CD14-positive monocyte (primary cell): ENCODE data around the gene MYO1E. TPM values are rescaled to one million over a fixed set of nuclear protein-coding genes. Genes with fewer than 3 reads are reported as not detected.

ENCODE experiments used
- DNase-seq, 3 donors: peaks; one replicate each; pipeline ENCODE4 v3.0.0-alpha.2; 2011 to 2022
- H2AFZ ChIP-seq: 2 replicates; pipeline ENCODE4 v1.6.0; 2012; ENCODE audit warnings: mild to moderate bottlenecking, low read depth, low read length, inconsistent platforms; ENCODE audit not compliant: insufficient read depth, poor library complexity, severe bottlenecking
- H3K27ac ChIP-seq, 2 donors: 1 replicate in 1 of 2; 2 replicates in 1 of 2; pipeline ENCODE4 v1.5.1; 2012 to 2013; ENCODE audit warnings: low read length in 2 of 2, control low read depth in 1 of 2, inconsistent platforms in 1 of 2, low read depth in 1 of 2, mild to moderate bottlenecking in 1 of 2
- H3K27me3 ChIP-seq, 2 donors: one replicate each; pipeline versions ENCODE4 v1.6.0 to v1.6.1; 2011 to 2013; ENCODE audit warnings: low read length in 2 of 2; ENCODE audit not compliant: control insufficient read depth in 2 of 2, insufficient read depth in 2 of 2
- H3K36me3 ChIP-seq, 2 donors: replicated peaks in 1 of 2; 1 replicate in 1 of 2; 2 replicates in 1 of 2; pipeline versions ENCODE4 v1.5.1 to v1.6.1; 2012 to 2013; ENCODE audit warnings: low read length in 2 of 2, control low read depth in 1 of 2, inconsistent platforms in 1 of 2, mild to moderate bottlenecking in 1 of 2; ENCODE audit not compliant: insufficient read depth in 2 of 2, control insufficient read depth in 1 of 2
- H3K4me1 ChIP-seq, 2 donors: 1 replicate in 1 of 2; 2 replicates in 1 of 2; pipeline versions ENCODE4 v1.5.1 to v1.6.1; 2012 to 2013; ENCODE audit warnings: low read length in 2 of 2, control low read depth in 1 of 2, inconsistent platforms in 1 of 2, mild to moderate bottlenecking in 1 of 2, moderate library complexity in 1 of 2; ENCODE audit not compliant: insufficient read depth in 2 of 2, control insufficient read depth in 1 of 2
- H3K4me2 ChIP-seq: replicated peaks from 2 replicates; pipeline ENCODE3; 2012; ENCODE audit warnings: low read length, moderate library complexity, mild to moderate bottlenecking; ENCODE audit not compliant: poor library complexity, severe bottlenecking; ENCODE audit errors: extremely low read depth
- H3K4me3 ChIP-seq, 3 experiments: fragments of 200-600 bp in 1 of 3; sonication (generic) in 1 of 3; replicated peaks in 1 of 3; 1 replicate in 2 of 3; 2 replicates in 1 of 3; pipeline ENCODE4 v1.5.1; 2011 to 2013; ENCODE audit warnings: low read length in 3 of 3, mild to moderate bottlenecking in 3 of 3, control low read depth in 2 of 3, low read depth in 2 of 3, inconsistent platforms in 1 of 3, moderate library complexity in 1 of 3
- H3K79me2 ChIP-seq: 2 replicates; pipeline ENCODE4 v1.6.0; 2012; ENCODE audit warnings: mild to moderate bottlenecking, control low read depth, inconsistent platforms, low read length, moderate library complexity; ENCODE audit not compliant: insufficient read depth
- H3K9ac ChIP-seq: 2 replicates; pipeline ENCODE4 v1.6.0; 2017; ENCODE audit warnings: low read length, mild to moderate bottlenecking; ENCODE audit not compliant: insufficient read depth, poor library complexity, severe bottlenecking
- H3K9me3 ChIP-seq, 2 donors: replicated peaks in 1 of 2; 1 replicate in 1 of 2; 2 replicates in 1 of 2; pipeline versions ENCODE4 v1.5.1 to v1.6.1; 2012 to 2013; ENCODE audit warnings: low read length in 2 of 2, control low read depth in 1 of 2; ENCODE audit not compliant: control insufficient read depth in 1 of 2, insufficient read depth in 1 of 2
- H4K20me1 ChIP-seq: 2 replicates; pipeline ENCODE4 v1.6.0; 2012; ENCODE audit warnings: mild to moderate bottlenecking, low read length, control low read depth, moderate library complexity; ENCODE audit not compliant: insufficient read depth
- H3K27ac Mint-ChIP-seq, 7 donors: one replicate each; pipeline ENCODE4 v1.8.0; 2020; ENCODE audit warnings: mild to moderate bottlenecking in 7 of 7, mixed read lengths in 7 of 7, moderate library complexity in 6 of 7, inconsistent platforms in 2 of 7
- H3K27me3 Mint-ChIP-seq, 3 donors: one replicate each; pipeline ENCODE4 v1.8.0; 2021 to 2022; ENCODE audit warnings: low read depth in 3 of 3, mild to moderate bottlenecking in 3 of 3, mixed read lengths in 3 of 3, moderate library complexity in 3 of 3, inconsistent platforms in 1 of 3
- H3K36me3 Mint-ChIP-seq, 2 donors: one replicate each; pipeline ENCODE4 v1.8.0; 2020; ENCODE audit warnings: mixed read lengths in 2 of 2, inconsistent platforms in 1 of 2, mild to moderate bottlenecking in 1 of 2
- H3K4me1 Mint-ChIP-seq: one replicate; pipeline ENCODE4 v1.8.0; 2020; ENCODE audit warnings: mild to moderate bottlenecking, mixed read lengths
- H3K4me3 Mint-ChIP-seq, 2 donors: one replicate each; pipeline ENCODE4 v1.8.0; 2020; ENCODE audit warnings: mild to moderate bottlenecking in 2 of 2, mixed read lengths in 2 of 2, moderate library complexity in 1 of 2
- H3K9me3 Mint-ChIP-seq, 7 donors: one replicate each; pipeline ENCODE4 v1.8.0; 2020 to 2022; ENCODE audit warnings: mixed read lengths in 7 of 7, mild to moderate bottlenecking in 6 of 7, moderate library complexity in 6 of 7, inconsistent platforms in 2 of 7
- CTCF ChIP-seq: fragments of 200-600 bp; IDR thresholded peaks from one replicate; pipeline ENCODE4 v1.8.0; 2022; ENCODE audit warnings: antibody characterized with exemption, mild to moderate bottlenecking
- WGBS: methylation state at CpG from one replicate; pipeline ENCODE4 v1.1.5; 2013; ENCODE audit warnings: missing lambda C conversion rate; ENCODE audit not compliant: insufficient coverage; 5-methylcytosine and 5-hydroxymethylcytosine counted together
- intact Hi-C, 2 donors: fragments of 100-400 bp; cut with micrococcal nuclease; formaldehyde crosslinking; loops; one replicate each; pipeline versions ENCODE4 v1.15.0 to v1.15.1; 2023
- polyA plus RNA-seq, 3 donors: library from polyadenylated mRNA; depleted of rRNA in 1 of 3; unstranded in 2 of 3; stranded (reverse) in 1 of 3; fragments of 300-500 nt in 2 of 3; fragments of >200 nt in 1 of 3; fragmentation: Illumina TruSeq in 2 of 3; gene quantifications; 1 replicate in 2 of 3; 2 replicates in 1 of 3; pipeline ENCODE4 v1.2.3, GENCODE V29; 2012 to 2021

MYO1E gene
- polyA plus RNA-seq, 3 donors: 5.5 to 16.2 (median 6.2) TPM

- Mint-ChIP-seq H3K36me3 (no peaks in the 10 kb centered on the region), H3K27me3 (peaks cover 1 to 3% (median 2%) of the 10 kb centered on the region in 3 donors), H3K27ac (no peak overlapping the region), H3K4me3 (no peak overlapping the region), H3K9me3 (peaks cover 0 to 4% (median 0%) of the 10 kb centered on the region in 7 donors), H3K4me1 (no peaks in the 10 kb centered on the region)
- H4K20me1 ChIP-seq: no peaks in the 10 kb centered on the region
- no peaks in the 10 kb centered on the region for H3K79me2 ChIP-seq
- no peaks in the 10 kb centered on the region for H3K9me3 ChIP-seq
- no peaks in the 10 kb centered on the region for H3K4me1 ChIP-seq
- intact Hi-C loops: loop anchor here in 1 of 2 donors (10.0 kb wide), 1 partner anchor 204 kb away; no protein-coding TSS in a partner anchor
- H2AFZ ChIP-seq: no peak overlapping the region
- H3K9ac ChIP-seq: no peak overlapping the region
- H3K36me3 ChIP-seq: no peaks in the 10 kb centered on the region
- H3K4me3 ChIP-seq: no peak overlapping the region
- no peak overlapping the region for H3K4me2 ChIP-seq
- no peak for TF ChIP-seq CTCF
- H3K27me3 ChIP-seq: no peaks in the 10 kb centered on the region
- no peak overlapping the region for H3K27ac ChIP-seq
- DNase-seq: no peak
These were observed 6.2 kb upstream of the MYO1E start for GRCh38 chr15:59378855-59379254.

GRCh38 chr15:59377924-59378323 lies 5.3 kb upstream of the MYO1E start:
- no peaks in the 10 kb centered on the region for H3K36me3 ChIP-seq
- Mint-ChIP-seq H3K27ac (peak overlapping the region in 1 of 7 donors; percentile 42), H3K4me1 (peaks cover 7% of the 10 kb centered on the region), H3K36me3 (no peaks in the 10 kb centered on the region), H3K27me3 (peaks cover 5 to 8% (median 6%) of the 10 kb centered on the region in 3 donors), H3K9me3 (peaks cover 0 to 4% (median 0%) of the 10 kb centered on the region in 7 donors), H3K4me3 (no peak overlapping the region)
- no peak overlapping the region for H2AFZ ChIP-seq
- H3K4me1 ChIP-seq: peaks cover 5% of the 10 kb centered on the region in 2 donors
- H3K27me3 ChIP-seq: no peaks in the 10 kb centered on the region
- DNase-seq: no peak
- no peak for TF ChIP-seq CTCF
- H4K20me1 ChIP-seq: no peaks in the 10 kb centered on the region
- intact Hi-C loops: loop anchor here in 1 of 2 donors (10.0 kb wide), 1 partner anchor 203 kb away; no protein-coding TSS in a partner anchor
- H3K9me3 ChIP-seq: no peaks in the 10 kb centered on the region
- no peak overlapping the region for H3K4me2 ChIP-seq
- no peak overlapping the region for H3K9ac ChIP-seq
- 100% methylated on average over 1 of the region's 3 CpGs for WGBS
- no peak overlapping the region for H3K27ac ChIP-seq
- no peaks in the 10 kb centered on the region for H3K79me2 ChIP-seq
- no peak overlapping the region for H3K4me3 ChIP-seq
